ENCODE data around the gene TOX2.

DNA sequence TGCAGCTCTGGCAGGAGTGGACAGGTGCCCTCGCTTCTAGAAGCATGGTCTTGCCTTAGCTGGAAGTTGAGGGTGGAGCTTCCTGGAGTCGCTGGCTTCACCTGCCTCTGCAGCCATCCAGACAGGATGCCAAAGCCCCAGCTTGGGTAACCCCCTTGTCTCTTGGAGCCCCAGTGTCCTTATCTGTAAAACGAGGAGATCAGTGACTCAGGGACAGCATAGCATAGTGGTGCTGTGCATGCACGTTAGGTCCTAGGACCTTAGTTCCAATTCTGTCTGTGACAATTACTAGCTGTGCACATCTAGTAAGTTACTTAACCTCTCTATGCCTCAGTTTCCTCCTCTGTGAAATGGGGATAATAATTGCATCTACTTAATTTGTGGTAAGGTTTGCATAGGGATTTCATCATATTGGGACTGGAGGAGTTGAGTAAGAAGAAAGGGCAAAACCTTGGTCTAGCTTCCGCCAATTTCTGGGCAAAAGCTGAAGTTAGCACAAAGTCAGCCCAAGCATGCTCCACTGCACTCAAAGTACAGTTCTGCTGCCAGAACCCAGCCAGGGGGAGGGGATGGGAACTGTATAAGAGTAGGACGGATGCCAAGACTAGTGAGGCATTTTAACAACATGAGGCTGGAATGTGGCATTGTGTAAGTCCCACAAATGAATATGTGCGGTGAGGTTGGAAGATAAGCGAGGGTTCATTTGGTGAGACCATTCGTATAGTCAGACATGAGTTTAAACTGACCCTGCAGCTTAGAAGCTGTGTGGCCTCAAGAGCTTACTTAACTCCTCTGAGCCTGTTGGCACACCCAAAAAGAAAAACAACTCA lies 24.5 kb downstream of the TOX2 start:
- no peak for TF ChIP-seq CTCF (conservative IDR thresholded peaks at IDR 0.05; ENCODE audit: low read depth, low read length)
- TF ChIP-seq EZH2 (IDR thresholded peaks at IDR 0.05; ENCODE audit: borderline replicate concordance, low read depth, low read length, poor library complexity, severe bottlenecking), result no peak

Measured in A673 (cell line).